ACC112 (cell line): ENCODE results near the gene SEMA4D.

ENCODE experiments used
- H2AFZ ChIP-seq: fragments of 200-600 bp; sonication (generic); one replicate; pipeline ENCODE4 v1.6.0; 2017; ENCODE audit warnings: antibody characterized with exemption, low read length; ENCODE audit not compliant: unreplicated experiment
- H3K27ac ChIP-seq: fragments of 200-600 bp; sonication (generic); 2 replicates; pipeline ENCODE4 v1.5.1; 2014; ENCODE audit warnings: low read depth, mild to moderate bottlenecking, antibody characterized with exemption, low read length, moderate library complexity
- H3K27me3 ChIP-seq: fragments of 200-600 bp; sonication (generic); 2 replicates; pipeline ENCODE4 v1.6.1; 2014; ENCODE audit warnings: mild to moderate bottlenecking, antibody characterized with exemption, low read length, moderate library complexity, mixed read lengths; ENCODE audit not compliant: insufficient read depth
- H3K36me3 ChIP-seq: fragments of 200-600 bp; sonication (generic); 2 replicates; pipeline ENCODE4 v1.6.1; 2016; ENCODE audit warnings: mild to moderate bottlenecking, antibody characterized with exemption, low read length, moderate library complexity, mixed read lengths; ENCODE audit not compliant: insufficient read depth
- H3K4me1 ChIP-seq: fragments of 200-600 bp; sonication (generic); one replicate; pipeline ENCODE4 v1.6.1; 2016; ENCODE audit warnings: low read length, mixed read lengths; ENCODE audit not compliant: insufficient read depth, unreplicated experiment, control insufficient read depth
- H3K4me3 ChIP-seq: fragments of 200-600 bp; sonication (generic); 2 replicates; pipeline ENCODE4 v1.5.1; 2014; ENCODE audit warnings: mild to moderate bottlenecking, low read depth, low read length
- H3K79me2 ChIP-seq: fragments of 200-600 bp; sonication (generic); one replicate; pipeline ENCODE4 v1.6.0; 2016; ENCODE audit warnings: low read length; ENCODE audit not compliant: control insufficient read depth, unreplicated experiment, insufficient read depth

Gene SEMA4D

GRCh38 chr9:89536600-89536999 lies 38.7 kb upstream of the SEMA4D start:
- Histone ChIP-seq H3K36me3 (no peaks in the 10 kb centered on the region), H3K27ac (no peak overlapping the region), H3K4me3 (no peak overlapping the region), H3K79me2 (no peaks in the 10 kb centered on the region), H3K4me1 (no peaks in the 10 kb centered on the region), H2AFZ (no peak overlapping the region), H3K27me3 (peaks cover 29% of the 10 kb centered on the region)

DNA sequence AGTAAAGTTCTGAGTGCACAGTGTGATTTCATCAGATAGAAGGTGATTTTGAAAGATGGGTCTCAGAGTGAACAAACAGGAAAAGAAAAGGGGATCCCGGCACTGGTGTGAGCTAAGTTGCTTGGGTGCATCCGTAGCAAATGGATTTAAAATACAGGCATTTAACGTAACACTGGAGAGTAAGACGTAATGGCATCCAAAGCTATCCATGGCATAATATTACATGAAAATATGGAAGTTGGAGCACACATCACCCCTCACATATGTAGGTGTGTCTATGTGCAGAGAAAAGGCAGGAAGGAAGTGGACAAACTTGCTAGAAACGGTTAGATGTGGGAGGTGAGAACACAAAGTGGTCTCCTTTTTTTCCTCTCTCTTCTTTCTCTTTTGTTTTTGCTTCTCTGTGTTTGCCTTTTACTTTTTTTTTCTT lies 38.2 kb upstream of the SEMA4D start:
- Histone ChIP-seq H3K79me2 (no peaks in the 10 kb centered on the region), H3K27ac (no peak overlapping the region)

GRCh38 chr9:89535461-89535860 lies 37.5 kb upstream of the SEMA4D start:
- H3K4me3 ChIP-seq: no peak overlapping the region
- H3K79me2 ChIP-seq: no peaks in the 10 kb centered on the region
- H2AFZ ChIP-seq: no peak overlapping the region
- no peaks in the 10 kb centered on the region for H3K36me3 ChIP-seq
- peaks cover 23% of the 10 kb centered on the region for H3K27me3 ChIP-seq
- H3K4me1 ChIP-seq: no peaks in the 10 kb centered on the region
- no peak overlapping the region for H3K27ac ChIP-seq

More for the DNA sequence above, 38.2 kb upstream of the SEMA4D start:
- H3K4me3 ChIP-seq: no peak overlapping the region
- no peaks in the 10 kb centered on the region for H3K36me3 ChIP-seq
- no peaks in the 10 kb centered on the region for H3K4me1 ChIP-seq
- peaks cover 27% of the 10 kb centered on the region for H3K27me3 ChIP-seq
- no peak overlapping the region for H2AFZ ChIP-seq

- H3K4me1 ChIP-seq: no peaks in the 10 kb centered on the region
- H3K79me2 ChIP-seq: no peaks in the 10 kb centered on the region
- no peak overlapping the region for H3K27ac ChIP-seq
- H2AFZ ChIP-seq: no peak overlapping the region
- no peaks in the 10 kb centered on the region for H3K36me3 ChIP-seq
- no peak overlapping the region for H3K4me3 ChIP-seq
- peaks cover 29% of the 10 kb centered on the region for H3K27me3 ChIP-seq
These were observed 36.8 kb upstream of the SEMA4D start for GRCh38 chr9:89534515-89535287.

DNA sequence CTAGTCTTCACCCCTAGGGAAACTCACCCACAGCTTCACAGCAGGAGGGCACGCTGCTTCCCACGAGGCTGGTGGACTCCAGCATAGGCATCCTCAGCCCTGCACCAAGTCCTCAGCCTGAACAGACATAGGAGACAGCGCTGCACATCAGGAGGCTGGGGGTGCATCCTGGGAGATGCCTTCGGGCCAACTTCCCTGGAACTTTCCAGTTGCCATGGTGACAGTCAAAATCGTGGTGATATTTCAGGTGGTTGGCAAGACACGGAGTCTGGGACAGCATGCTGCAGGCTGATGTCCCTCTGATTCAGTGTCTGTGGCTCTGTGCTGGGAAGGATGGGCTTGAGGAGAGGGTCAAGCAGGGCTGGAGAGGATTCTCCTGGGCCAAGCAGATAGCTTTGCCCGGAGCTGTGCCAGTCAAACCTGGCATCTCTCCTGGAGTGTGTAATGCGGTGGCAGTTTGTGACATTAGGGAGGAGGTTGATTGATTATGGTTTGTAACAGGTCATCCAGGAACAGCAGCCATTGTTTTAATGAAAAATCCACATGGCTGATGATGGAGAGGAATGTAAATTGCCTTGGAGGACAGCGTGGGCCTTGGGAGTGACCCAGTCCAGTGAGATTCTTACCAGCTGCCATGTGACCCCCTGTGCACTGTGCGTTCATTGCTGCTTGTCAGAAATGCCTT lies 35.6 kb upstream of the SEMA4D start:
- Histone ChIP-seq H3K79me2 (no peaks in the 10 kb centered on the region), H3K27me3 (peaks cover 40% of the 10 kb centered on the region), H3K27ac (no peak overlapping the region), H2AFZ (no peak overlapping the region), H3K4me1 (no peaks in the 10 kb centered on the region), H3K36me3 (no peaks in the 10 kb centered on the region), H3K4me3 (no peak overlapping the region)

DNA sequence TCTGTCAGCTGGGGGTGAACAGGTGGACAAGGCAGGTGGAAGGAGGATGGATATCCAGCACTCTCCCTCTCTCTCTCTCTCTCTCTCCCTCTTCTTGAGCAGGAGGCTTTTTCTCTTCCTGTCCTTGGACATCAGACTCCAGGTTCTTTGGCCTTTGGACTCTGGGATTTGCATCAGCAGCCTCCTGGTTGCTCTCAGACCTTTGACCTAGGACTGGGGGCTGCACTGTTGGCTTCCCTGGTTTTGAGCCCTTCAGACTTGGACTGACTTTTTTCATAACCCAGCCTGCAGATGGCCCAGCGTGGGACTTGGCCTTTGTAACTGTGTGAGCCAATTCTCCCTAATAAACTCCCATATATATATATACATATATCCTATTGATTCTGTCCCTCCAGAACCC lies 35.0 kb upstream of the SEMA4D start:
- no peaks in the 10 kb centered on the region for H3K4me1 ChIP-seq
- H3K79me2 ChIP-seq: no peaks in the 10 kb centered on the region
- peaks cover 47% of the 10 kb centered on the region for H3K27me3 ChIP-seq
- no peaks in the 10 kb centered on the region for H3K36me3 ChIP-seq
- H2AFZ ChIP-seq: no peak overlapping the region
- no peak overlapping the region for H3K4me3 ChIP-seq
- no peak overlapping the region for H3K27ac ChIP-seq

- H3K27ac ChIP-seq: no peak overlapping the region
- H3K27me3 ChIP-seq: peaks cover 50% of the 10 kb centered on the region
- H2AFZ ChIP-seq: no peak overlapping the region
- H3K79me2 ChIP-seq: no peaks in the 10 kb centered on the region
- no peak overlapping the region for H3K4me3 ChIP-seq
- H3K4me1 ChIP-seq: no peaks in the 10 kb centered on the region
- no peaks in the 10 kb centered on the region for H3K36me3 ChIP-seq
These were observed 34.6 kb upstream of the SEMA4D start for GRCh38 chr9:89532478-89532877.

- H3K79me2 ChIP-seq: no peaks in the 10 kb centered on the region
- peaks cover 55% of the 10 kb centered on the region for H3K27me3 ChIP-seq
- H2AFZ ChIP-seq: no peak overlapping the region
- H3K4me3 ChIP-seq: no peak overlapping the region
- H3K36me3 ChIP-seq: no peaks in the 10 kb centered on the region
- H3K27ac ChIP-seq: no peak overlapping the region
- H3K4me1 ChIP-seq: no peaks in the 10 kb centered on the region
These were observed 33.9 kb upstream of the SEMA4D start for GRCh38 chr9:89531766-89532165.

DNA sequence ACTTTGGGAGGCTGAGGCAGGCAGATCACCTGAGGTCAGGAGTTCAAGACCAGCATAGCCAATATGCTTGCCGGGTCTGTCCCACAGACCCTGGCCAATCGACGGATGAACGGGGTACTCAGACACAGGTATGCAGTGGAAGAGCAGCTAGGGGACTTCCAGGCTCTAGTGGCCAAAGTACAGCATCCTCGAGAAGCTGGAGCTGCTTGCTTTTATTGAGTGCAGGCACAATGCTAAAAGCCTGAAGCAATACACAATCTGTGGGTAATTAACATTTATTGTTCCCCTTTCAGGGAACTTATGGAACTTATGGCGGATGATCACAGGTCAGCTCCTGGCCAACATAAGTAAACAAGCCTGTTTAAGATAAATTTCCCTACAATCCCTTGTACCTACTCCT lies 32.8 kb upstream of the SEMA4D start:
- no peak overlapping the region for H2AFZ ChIP-seq
- H3K36me3 ChIP-seq: no peaks in the 10 kb centered on the region
- peaks cover 64% of the 10 kb centered on the region for H3K27me3 ChIP-seq
- no peaks in the 10 kb centered on the region for H3K4me1 ChIP-seq
- no peaks in the 10 kb centered on the region for H3K79me2 ChIP-seq
- no peak overlapping the region for H3K27ac ChIP-seq
- H3K4me3 ChIP-seq: no peak overlapping the region

DNA sequence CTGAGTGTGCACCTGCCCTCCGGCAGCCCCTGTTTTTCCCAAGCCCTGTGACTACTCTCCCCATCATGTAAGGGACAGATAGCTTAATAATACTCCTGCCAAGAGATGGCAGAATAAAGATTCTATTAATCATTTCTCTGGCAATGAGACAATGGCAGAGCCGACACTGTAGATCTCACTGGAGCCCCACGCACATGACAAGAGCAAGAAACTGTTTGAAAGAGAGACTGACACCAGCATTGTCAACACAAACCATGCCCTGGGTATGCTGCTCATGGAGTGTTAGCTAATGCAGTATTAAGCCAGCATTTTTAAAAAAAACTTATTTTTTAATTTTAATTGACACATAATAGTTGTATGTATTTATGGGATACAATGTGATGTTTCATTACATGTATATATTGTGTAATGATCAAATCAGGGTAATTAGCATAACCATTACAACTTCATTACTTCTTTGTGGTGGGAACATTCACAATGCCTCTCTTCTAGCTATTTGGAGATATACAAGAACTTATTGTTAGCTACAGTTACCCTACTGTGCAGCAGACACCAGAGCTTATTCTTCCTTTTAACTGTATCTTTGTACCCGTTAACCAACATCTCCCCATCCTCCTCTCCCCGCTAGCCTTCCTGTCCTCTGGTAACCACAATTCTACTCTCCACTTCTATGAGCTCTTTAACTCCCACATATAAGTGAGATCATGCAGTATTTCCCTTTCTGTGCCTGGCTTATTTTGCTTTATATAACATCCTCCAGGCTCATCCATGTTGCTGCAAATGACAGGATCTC lies 31.5 kb upstream of the SEMA4D start:
- no peaks in the 10 kb centered on the region for H3K36me3 ChIP-seq
- no peak overlapping the region for H3K4me3 ChIP-seq
- H3K79me2 ChIP-seq: no peaks in the 10 kb centered on the region
- H3K27me3 ChIP-seq: peaks cover 74% of the 10 kb centered on the region
- no peaks in the 10 kb centered on the region for H3K4me1 ChIP-seq
- no peak overlapping the region for H2AFZ ChIP-seq
- no peak overlapping the region for H3K27ac ChIP-seq
